Mesenchymal stem cell (in vitro differentiated cells and primary cell): ENCODE results near the gene ST7L.

Experiments used
- DNase-seq: peaks from one replicate; pipeline ENCODE4 v3.0.0-alpha.2; 2013
- H2AFZ ChIP-seq: one replicate; pipeline ENCODE4 v1.6.1; 2013; ENCODE audit warnings: low read depth, mild to moderate bottlenecking, control low read depth, inconsistent platforms, low read length, moderate library complexity
- H2AK5ac ChIP-seq: 2 replicates; pipeline ENCODE4 v1.6.1; 2013; ENCODE audit warnings: low read length, moderate library complexity, mild to moderate bottlenecking, inconsistent platforms; ENCODE audit not compliant: severe bottlenecking
- H2BK120ac ChIP-seq: one replicate; pipeline ENCODE4 v1.6.1; 2013; ENCODE audit warnings: low read depth, mild to moderate bottlenecking, inconsistent platforms, low read length, moderate library complexity
- H2BK12ac ChIP-seq, 2 experiments: one replicate each; pipeline ENCODE4 v1.6.1; 2013; ENCODE audit warnings: inconsistent platforms in 2 of 2, low read length in 2 of 2, mild to moderate bottlenecking in 2 of 2, moderate library complexity in 2 of 2, control low read depth in 1 of 2
- H2BK15ac ChIP-seq: one replicate; pipeline ENCODE4 v1.6.1; 2013; ENCODE audit warnings: mild to moderate bottlenecking, low read depth, inconsistent platforms; ENCODE audit not compliant: poor library complexity, severe bottlenecking
- H2BK5ac ChIP-seq: 2 replicates; pipeline ENCODE4 v1.6.1; 2013; ENCODE audit warnings: low read depth, mild to moderate bottlenecking, low read length, control low read depth, inconsistent platforms; ENCODE audit not compliant: poor library complexity, severe bottlenecking
- H3K14ac ChIP-seq, 2 experiments: one replicate each; pipeline ENCODE4 v1.6.1; 2013; ENCODE audit warnings: inconsistent platforms in 2 of 2, low read length in 2 of 2, control low read depth in 1 of 2, mild to moderate bottlenecking in 1 of 2, moderate library complexity in 1 of 2
- H3K18ac ChIP-seq, 2 experiments: one replicate each; pipeline ENCODE4 v1.6.1; 2013; ENCODE audit warnings: inconsistent platforms in 2 of 2, low read length in 2 of 2, control low read depth in 1 of 2, low read depth in 1 of 2, mild to moderate bottlenecking in 1 of 2
- H3K23ac ChIP-seq, 2 experiments: one replicate each; pipeline ENCODE4 v1.6.1; 2013; ENCODE audit warnings: inconsistent platforms in 2 of 2, low read length in 2 of 2, mild to moderate bottlenecking in 2 of 2, moderate library complexity in 2 of 2, control low read depth in 1 of 2
- H3K27ac ChIP-seq: 2 replicates; pipeline ENCODE4 v1.5.1; 2013; ENCODE audit warnings: mild to moderate bottlenecking, moderate library complexity, low read length, control low read depth, inconsistent platforms; ENCODE audit not compliant: poor library complexity, severe bottlenecking
- H3K27me3 ChIP-seq, 2 experiments: 2 replicates each; pipeline versions ENCODE4 v1.6.1 to v1.7.0; 2013; ENCODE audit warnings: low read length in 2 of 2, mild to moderate bottlenecking in 2 of 2, moderate library complexity in 2 of 2, control low read depth in 1 of 2, inconsistent platforms in 1 of 2; ENCODE audit not compliant: control insufficient read depth in 1 of 2, insufficient read depth in 1 of 2
- H3K36me3 ChIP-seq, 2 experiments: 2 replicates each; pipeline versions ENCODE4 v1.6.1 to v1.7.0; 2013; ENCODE audit warnings: low read length in 2 of 2, control low read depth in 1 of 2, inconsistent platforms in 1 of 2, low read depth in 1 of 2, mild to moderate bottlenecking in 1 of 2; ENCODE audit not compliant: insufficient read depth in 2 of 2, control insufficient read depth in 1 of 2
- H3K4ac ChIP-seq, 2 experiments: one replicate each; pipeline ENCODE4 v1.6.1; 2013; ENCODE audit warnings: inconsistent platforms in 2 of 2, low read length in 2 of 2, mild to moderate bottlenecking in 2 of 2, moderate library complexity in 2 of 2, control low read depth in 1 of 2, low read depth in 1 of 2
- H3K4me1 ChIP-seq: 2 replicates; pipeline ENCODE4 v1.6.1; 2013; ENCODE audit warnings: low read depth, low read length, control low read depth; ENCODE audit not compliant: control insufficient read depth, insufficient read depth
- H3K4me2 ChIP-seq: 2 replicates; pipeline ENCODE4 v1.6.1; 2013; ENCODE audit warnings: low read length, mild to moderate bottlenecking, inconsistent platforms; ENCODE audit not compliant: poor library complexity, severe bottlenecking
- H3K4me3 ChIP-seq, 2 experiments: 2 replicates each; pipeline versions ENCODE4 v1.5.1 to v1.7.0; 2013; ENCODE audit warnings: low read length in 2 of 2, mild to moderate bottlenecking in 2 of 2, control low read depth in 1 of 2, low read depth in 1 of 2; ENCODE audit not compliant: insufficient read depth in 1 of 2
- H3K79me1 ChIP-seq: replicated peaks from 2 replicates; pipeline ENCODE4 v1.6.1; 2013; ENCODE audit warnings: mild to moderate bottlenecking, control low read depth, low read length, inconsistent platforms; ENCODE audit not compliant: poor library complexity, severe bottlenecking
- H3K9ac ChIP-seq: 2 replicates; pipeline ENCODE4 v1.7.0; 2013; ENCODE audit warnings: mild to moderate bottlenecking, low read length, moderate library complexity
- H3K9me3 ChIP-seq: 2 replicates; pipeline ENCODE4 v1.7.0; 2013; ENCODE audit warnings: mild to moderate bottlenecking, low read length; ENCODE audit not compliant: control insufficient read depth
- H4K8ac ChIP-seq: one replicate; pipeline ENCODE4 v1.6.1; 2013; ENCODE audit warnings: inconsistent platforms, mild to moderate bottlenecking, low read length, moderate library complexity
- H4K91ac ChIP-seq: one replicate; pipeline ENCODE4 v1.6.1; 2013; ENCODE audit warnings: mild to moderate bottlenecking, low read length, inconsistent platforms
- WGBS: methylation state at CpG from one replicate; pipeline ENCODE4 v1.1.7; 2013; ENCODE audit warnings: mixed read lengths; 5-methylcytosine and 5-hydroxymethylcytosine counted together

ST7L gene

GRCh38 chr1:112506731-112507130 is 112.2 kb downstream of the ST7L start:
- Histone ChIP-seq H3K79me1 (peaks cover 3% of the 10 kb centered on the region), H3K27me3 (peaks cover 0 to 64% of the 10 kb centered on the region in 2 experiments), H3K27ac (no peak overlapping the region), H3K9ac (no peak overlapping the region), H2AFZ (no peak overlapping the region), H2AK5ac (no peak overlapping the region), H4K8ac (no peak overlapping the region), H3K4me2 (no peak overlapping the region), H3K14ac (no peak overlapping the region), H3K4me3 (no peak overlapping the region), H2BK120ac (no peak overlapping the region), H4K91ac (no peak overlapping the region), H3K23ac (no peak overlapping the region), H2BK12ac (no peak overlapping the region), H3K18ac (no peak overlapping the region), H3K36me3 (no peaks in the 10 kb centered on the region), H3K9me3 (no peaks in the 10 kb centered on the region), H3K4ac (no peak overlapping the region), H2BK15ac (no peak overlapping the region), H2BK5ac (no peak overlapping the region), H3K4me1 (peaks cover 36% of the 10 kb centered on the region)
- WGBS: 94% methylated on average over 7 of the region's 8 CpGs
- no peak for DNase-seq

GRCh38 chr1:112506306-112506705 is 112.6 kb downstream of the ST7L start:
- peaks cover 38% of the 10 kb centered on the region for H3K4me1 ChIP-seq

GRCh38 chr1:112505878-112506277 is 113.1 kb downstream of the ST7L start:
- no peak for DNase-seq

More at GRCh38 chr1:112506306-112506705, 112.6 kb downstream of the ST7L start:
- peaks cover 3% of the 10 kb centered on the region for H3K79me1 ChIP-seq
- no peak overlapping the region for H3K14ac ChIP-seq
- no peak overlapping the region for H2BK120ac ChIP-seq
- H3K4me2 ChIP-seq: no peak overlapping the region
- no peak overlapping the region for H3K18ac ChIP-seq
- no peak overlapping the region for H2BK5ac ChIP-seq
- peaks cover 0 to 64% of the 10 kb centered on the region in 2 experiments for H3K27me3 ChIP-seq
- H3K9me3 ChIP-seq: no peaks in the 10 kb centered on the region
- no peak overlapping the region for H4K8ac ChIP-seq
- no peak overlapping the region for H3K4ac ChIP-seq
- no peak overlapping the region for H3K9ac ChIP-seq
- H3K23ac ChIP-seq: no peak overlapping the region
- no peak for DNase-seq
- H2BK15ac ChIP-seq: peak overlapping the region; percentile 75
- H3K36me3 ChIP-seq: no peaks in the 10 kb centered on the region
- H4K91ac ChIP-seq: no peak overlapping the region
- H3K4me3 ChIP-seq: no peak overlapping the region
- H2AFZ ChIP-seq: no peak overlapping the region
- H2AK5ac ChIP-seq: peak overlapping the region; percentile 49
- no peak overlapping the region for H3K27ac ChIP-seq
- 75% methylated on average over 1 of the region's 2 CpGs for WGBS
- no peak overlapping the region for H2BK12ac ChIP-seq

GRCh38 chr1:112505400-112505785 is 113.5 kb downstream of the ST7L start:
- H3K79me1 ChIP-seq: peaks cover 3% of the 10 kb centered on the region
- H2BK5ac ChIP-seq: no peak overlapping the region
- H3K4ac ChIP-seq: no peak overlapping the region
- no peak overlapping the region for H4K91ac ChIP-seq
- peaks cover 34% of the 10 kb centered on the region for H3K4me1 ChIP-seq
- no peak overlapping the region for H3K4me2 ChIP-seq
- 100% methylated on average over 1 of the region's 1 CpG for WGBS
- H2BK12ac ChIP-seq: no peak overlapping the region
- DNase-seq: no peak
- H3K9ac ChIP-seq: no peak overlapping the region
- H2AK5ac ChIP-seq: peak overlapping the region; percentile 9
- H4K8ac ChIP-seq: no peak overlapping the region
- H3K14ac ChIP-seq: no peak overlapping the region
- no peak overlapping the region for H3K18ac ChIP-seq
- H3K23ac ChIP-seq: no peak overlapping the region
- H3K27me3 ChIP-seq: peaks cover 0 to 62% of the 10 kb centered on the region in 2 experiments
- H3K36me3 ChIP-seq: no peaks in the 10 kb centered on the region
- H2BK120ac ChIP-seq: no peak overlapping the region
- H3K4me3 ChIP-seq: no peak overlapping the region
- no peak overlapping the region for H3K27ac ChIP-seq
- no peak overlapping the region for H2BK15ac ChIP-seq
- H2AFZ ChIP-seq: no peak overlapping the region
- no peaks in the 10 kb centered on the region for H3K9me3 ChIP-seq

More at GRCh38 chr1:112505878-112506277, 113.1 kb downstream of the ST7L start:
- Histone ChIP-seq H3K4me1 (peaks cover 35% of the 10 kb centered on the region), H3K27me3 (peaks cover 0 to 64% of the 10 kb centered on the region in 2 experiments), H3K36me3 (no peaks in the 10 kb centered on the region), H2BK5ac (no peak overlapping the region), H2BK120ac (no peak overlapping the region), H3K9me3 (no peaks in the 10 kb centered on the region), H2BK12ac (no peak overlapping the region), H3K23ac (no peak overlapping the region), H3K4me2 (no peak overlapping the region), H3K79me1 (peaks cover 3% of the 10 kb centered on the region), H2AK5ac (no peak overlapping the region), H3K27ac (no peak overlapping the region), H4K91ac (no peak overlapping the region), H4K8ac (no peak overlapping the region), H3K4ac (no peak overlapping the region), H3K18ac (no peak overlapping the region), H3K14ac (no peak overlapping the region), H3K9ac (no peak overlapping the region), H2AFZ (no peak overlapping the region), H2BK15ac (no peak overlapping the region), H3K4me3 (no peak overlapping the region)
- 96% methylated on average over 3 of the region's 3 CpGs for WGBS
